Islet of Langerhans (tissue), 1 donor: ENCODE data around the gene ZNHIT6.
"Not testable (repeated sequence)": the region's sequence is repeated elsewhere in the genome, so short reads cannot be mapped to it uniquely, and the experiment has no call there.

ENCODE experiments used
- FAIRE-seq: peaks from one replicate; lab custom pipeline; 2011; peaks lifted over from hg19 to GRCh38; lab: Jason Lieb, UNC

ZNHIT6 gene

GRCh38 chr1:85672031-85672660 is 36.1 kb downstream of the ZNHIT6 start:
- no peak for FAIRE-seq

GRCh38 chr1:85665932-85666331 is 42.3 kb downstream of the ZNHIT6 start:
- FAIRE-seq = no peak

- FAIRE-seq = no peak
These were observed 44.9 kb downstream of the ZNHIT6 start for GRCh38 chr1:85663382-85663781.

GRCh38 chr1:85661767-85662166 is 46.5 kb downstream of the ZNHIT6 start:
- FAIRE-seq = no peak

- FAIRE-seq = no peak
These were observed 47.7 kb downstream of the ZNHIT6 start for GRCh38 chr1:85660541-85660940.

- FAIRE-seq = no peak
These were observed 49.1 kb downstream of the ZNHIT6 start for GRCh38 chr1:85659174-85659573.

GRCh38 chr1:85656948-85657347 is 51.3 kb downstream of the ZNHIT6 start:
- FAIRE-seq = no peak

- no peak for FAIRE-seq
These were observed 52.0 kb downstream of the ZNHIT6 start for GRCh38 chr1:85656256-85656655.

GRCh38 chr1:85655315-85655714 is 52.9 kb downstream of the ZNHIT6 start:
- no peak for FAIRE-seq

GRCh38 chr1:85654066-85654782 is 54.0 kb downstream of the ZNHIT6 start:
- no peak for FAIRE-seq

- FAIRE-seq = no peak
These were observed 55.9 kb downstream of the ZNHIT6 start for GRCh38 chr1:85652327-85652726.

- no peak for FAIRE-seq
These were observed 57.6 kb downstream of the ZNHIT6 start for GRCh38 chr1:85650645-85651044.

GRCh38 chr1:85649591-85649990 is 58.6 kb downstream of the ZNHIT6 start:
- no peak for FAIRE-seq

- FAIRE-seq = not testable (repeated sequence)
These were observed 66.4 kb downstream of the ZNHIT6 start for GRCh38 chr1:85641598-85642556.

- FAIRE-seq = not testable (repeated sequence)
These were observed 68.3 kb downstream of the ZNHIT6 start for GRCh38 chr1:85639920-85640319.

- FAIRE-seq = no peak
These were observed 69.8 kb downstream of the ZNHIT6 start for GRCh38 chr1:85638412-85638811.

- no peak for FAIRE-seq
These were observed 77.7 kb downstream of the ZNHIT6 start for GRCh38 chr1:85630493-85630892.

- FAIRE-seq = no peak
These were observed 78.7 kb downstream of the ZNHIT6 start for GRCh38 chr1:85629532-85629920.

GRCh38 chr1:85628791-85629531 is 79.3 kb downstream of the ZNHIT6 start:
- FAIRE-seq = no peak

- FAIRE-seq = no peak
These were observed 81.4 kb downstream of the ZNHIT6 start for GRCh38 chr1:85626818-85627217.

GRCh38 chr1:85624361-85624760 is 83.9 kb downstream of the ZNHIT6 start:
- FAIRE-seq = no peak

GRCh38 chr1:85623061-85623471 is 85.2 kb downstream of the ZNHIT6 start:
- no peak for FAIRE-seq
